Dermis lymphatic vessel endothelial cell (primary cell): ENCODE measurements around the gene WDCP. TPM values are rescaled to one million over a fixed set of nuclear protein-coding genes. Genes with fewer than 3 reads are reported as not detected.

Experiments
- total RNA-seq: library from RNA; depleted of rRNA; stranded (reverse); fragments of >200 nt; gene quantifications from 2 replicates; pipeline ENCODE4 v1.2.1, GENCODE V29; 2014

Gene WDCP, protein sequence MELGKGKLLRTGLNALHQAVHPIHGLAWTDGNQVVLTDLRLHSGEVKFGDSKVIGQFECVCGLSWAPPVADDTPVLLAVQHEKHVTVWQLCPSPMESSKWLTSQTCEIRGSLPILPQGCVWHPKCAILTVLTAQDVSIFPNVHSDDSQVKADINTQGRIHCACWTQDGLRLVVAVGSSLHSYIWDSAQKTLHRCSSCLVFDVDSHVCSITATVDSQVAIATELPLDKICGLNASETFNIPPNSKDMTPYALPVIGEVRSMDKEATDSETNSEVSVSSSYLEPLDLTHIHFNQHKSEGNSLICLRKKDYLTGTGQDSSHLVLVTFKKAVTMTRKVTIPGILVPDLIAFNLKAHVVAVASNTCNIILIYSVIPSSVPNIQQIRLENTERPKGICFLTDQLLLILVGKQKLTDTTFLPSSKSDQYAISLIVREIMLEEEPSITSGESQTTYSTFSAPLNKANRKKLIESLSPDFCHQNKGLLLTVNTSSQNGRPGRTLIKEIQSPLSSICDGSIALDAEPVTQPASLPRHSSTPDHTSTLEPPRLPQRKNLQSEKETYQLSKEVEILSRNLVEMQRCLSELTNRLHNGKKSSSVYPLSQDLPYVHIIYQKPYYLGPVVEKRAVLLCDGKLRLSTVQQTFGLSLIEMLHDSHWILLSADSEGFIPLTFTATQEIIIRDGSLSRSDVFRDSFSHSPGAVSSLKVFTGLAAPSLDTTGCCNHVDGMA
- total RNA-seq = 6.3 and 10.1 TPM in 2 replicates

DNA sequence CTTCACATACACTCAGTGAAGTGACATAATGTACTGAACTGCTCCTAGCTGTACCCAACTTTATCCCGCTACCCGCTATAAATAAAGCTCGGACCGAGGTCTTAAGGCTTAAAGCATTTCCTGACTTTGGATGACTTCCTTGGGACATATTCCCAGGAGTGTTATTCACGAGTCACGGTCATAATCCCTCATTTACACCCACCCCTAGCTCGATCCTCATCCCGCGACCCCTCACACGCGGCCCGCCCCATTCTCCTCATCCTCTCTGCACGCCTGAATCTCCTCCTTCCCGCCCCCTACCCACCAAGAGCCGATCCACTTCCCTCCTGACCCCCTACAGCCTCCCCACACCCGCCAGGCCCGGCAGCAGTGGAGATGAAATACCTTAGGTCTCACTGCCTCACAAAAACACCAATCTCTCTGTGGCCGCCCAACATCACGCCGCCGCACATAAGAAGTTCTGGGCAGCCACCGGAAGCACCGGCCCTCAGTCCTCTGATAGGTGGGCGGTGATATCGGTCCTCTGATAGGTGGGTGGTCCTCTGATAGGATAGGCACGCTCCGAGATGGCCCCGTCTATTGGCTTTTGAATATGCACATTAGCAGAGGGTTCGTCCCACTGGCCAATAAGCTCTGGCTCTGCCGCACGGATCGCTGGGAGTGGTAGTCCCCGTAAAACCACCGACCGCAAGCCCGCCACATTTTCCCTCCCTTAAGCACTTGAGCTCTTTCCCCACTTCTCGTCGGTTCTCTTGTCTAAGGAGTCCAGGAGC, at the start of gene WDCP:
WDCP (minus strand) TSS at position 462 of the 773 bp plus-strand sequence. CDS start 7,897 bp downstream, outside the sequence.

DNA sequence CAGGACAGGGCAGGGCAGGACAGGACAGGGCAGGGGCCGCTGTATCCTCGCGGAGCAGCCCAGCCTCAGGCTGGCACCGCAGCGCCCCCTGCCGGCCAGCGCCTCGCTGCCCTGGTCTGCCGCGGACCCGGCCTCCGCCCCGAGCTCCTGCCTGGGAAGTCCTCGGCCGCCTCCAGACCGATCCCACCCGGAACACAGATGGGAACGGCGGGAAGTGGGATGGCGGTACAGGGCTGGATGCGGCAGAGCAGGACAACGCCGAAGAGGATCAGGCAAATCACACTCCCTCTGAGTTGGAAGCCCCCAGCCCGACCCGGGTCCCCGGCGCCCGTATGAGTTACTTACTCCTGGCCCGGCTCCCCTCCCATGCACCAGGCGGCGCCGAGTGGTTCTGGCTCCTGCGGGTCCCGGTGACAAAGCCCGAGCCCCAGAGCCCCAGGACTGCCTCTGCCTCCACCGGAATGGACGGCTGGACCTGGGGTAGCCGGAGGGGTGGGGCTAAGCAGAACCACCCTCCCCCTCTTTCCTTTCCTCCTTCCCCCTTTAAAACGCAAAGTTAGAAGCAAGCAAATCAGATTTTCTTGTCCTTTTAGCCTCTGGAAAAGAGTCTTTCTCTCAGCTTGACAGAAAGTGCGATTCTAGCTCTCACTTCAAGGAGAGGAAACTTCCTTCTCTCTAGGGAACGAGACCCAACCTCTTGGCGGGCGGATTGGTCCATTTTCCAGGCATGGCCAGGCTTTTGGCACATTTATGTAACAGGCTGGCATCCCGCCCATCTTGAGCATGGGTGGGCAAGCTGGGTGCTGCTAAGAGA, 37.4 kb upstream of the WDCP start, which contains the start of gene TP53I3:
TP53I3 (minus strand) TSS at position 449 of the 814 bp plus-strand sequence. CDS start 508 bp downstream, outside the sequence.

DNA sequence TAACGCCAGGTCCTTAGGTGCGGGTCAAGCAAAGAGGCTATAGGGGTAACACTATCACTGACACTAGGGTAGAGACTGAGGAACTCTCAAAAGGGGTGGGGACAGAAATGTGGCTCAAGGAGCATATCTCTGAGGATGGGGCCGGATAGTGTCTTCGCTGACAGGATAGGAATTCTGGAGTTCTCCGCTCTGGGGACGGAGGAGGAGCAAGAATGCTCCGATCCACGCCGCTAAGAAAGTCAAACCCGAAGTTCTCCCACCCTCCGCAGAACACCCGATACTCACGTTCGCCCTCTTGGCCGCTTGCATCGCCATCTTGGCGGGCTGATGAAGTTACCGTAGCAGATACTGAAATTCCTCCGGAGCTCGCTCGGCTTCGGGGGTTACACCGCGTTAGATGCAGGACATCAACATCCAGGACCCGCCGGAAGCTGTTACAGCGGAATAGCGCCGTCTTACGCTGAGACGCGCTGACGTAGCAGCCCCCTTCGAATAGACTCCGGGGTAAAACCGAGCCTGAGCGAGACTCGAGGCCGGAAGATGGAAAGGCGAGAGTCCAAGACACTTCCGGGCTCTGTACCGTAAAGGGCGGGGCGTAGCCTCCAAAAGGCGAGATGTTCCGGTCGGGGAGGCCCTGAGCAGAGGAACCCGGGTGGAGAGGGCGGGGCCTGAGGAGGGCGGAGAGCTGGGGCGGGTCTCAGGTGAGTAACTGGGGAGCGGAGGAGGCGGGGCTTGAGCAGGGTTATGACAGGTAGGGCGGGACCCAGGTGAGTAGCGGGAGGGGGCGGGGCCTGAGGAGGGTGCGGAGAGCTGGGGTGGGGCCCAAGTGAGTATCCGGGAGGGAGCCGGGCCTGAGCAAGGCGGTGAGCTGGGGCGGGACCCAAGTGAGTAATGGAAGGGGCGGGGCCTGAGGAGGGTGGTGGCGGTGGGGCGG, 29.0 kb upstream of the WDCP start, which contains the start of gene SF3B6:
SF3B6 (minus strand) TSS at position 412 of the 934 bp plus-strand sequence; CDS start at position 315, 97 bp downstream.

DNA sequence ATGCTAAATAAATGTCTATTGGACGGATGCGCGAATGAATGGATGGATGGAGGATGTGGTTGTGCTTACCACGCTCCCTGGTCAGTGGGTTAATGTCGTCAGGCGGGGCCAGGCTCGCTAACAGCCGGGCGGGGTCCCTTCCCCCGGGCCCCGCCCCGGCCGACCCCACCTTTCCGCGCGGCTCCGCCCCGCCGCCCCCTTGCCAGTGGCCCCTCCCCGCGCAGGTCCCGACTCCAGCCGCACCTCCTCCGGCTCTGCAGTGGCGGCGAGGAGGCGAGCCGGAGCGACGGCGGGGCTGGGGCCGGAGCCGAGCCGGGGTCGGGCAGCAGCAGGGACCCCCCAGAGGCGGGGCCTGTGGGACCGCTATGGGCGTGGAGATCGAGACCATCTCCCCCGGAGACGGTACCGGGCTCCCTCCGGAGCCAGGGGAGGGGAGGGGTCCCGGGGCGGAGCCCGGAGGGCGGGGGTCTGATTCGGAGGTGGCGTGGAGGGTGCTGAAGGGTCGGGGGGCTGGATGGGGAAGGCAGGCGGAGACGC, 2.4 kb upstream of the WDCP start, which contains the start of gene FKBP1B:
FKBP1B (plus strand) TSS at position 257 of the 537 bp plus-strand sequence; CDS start at position 366, 109 bp downstream.

DNA sequence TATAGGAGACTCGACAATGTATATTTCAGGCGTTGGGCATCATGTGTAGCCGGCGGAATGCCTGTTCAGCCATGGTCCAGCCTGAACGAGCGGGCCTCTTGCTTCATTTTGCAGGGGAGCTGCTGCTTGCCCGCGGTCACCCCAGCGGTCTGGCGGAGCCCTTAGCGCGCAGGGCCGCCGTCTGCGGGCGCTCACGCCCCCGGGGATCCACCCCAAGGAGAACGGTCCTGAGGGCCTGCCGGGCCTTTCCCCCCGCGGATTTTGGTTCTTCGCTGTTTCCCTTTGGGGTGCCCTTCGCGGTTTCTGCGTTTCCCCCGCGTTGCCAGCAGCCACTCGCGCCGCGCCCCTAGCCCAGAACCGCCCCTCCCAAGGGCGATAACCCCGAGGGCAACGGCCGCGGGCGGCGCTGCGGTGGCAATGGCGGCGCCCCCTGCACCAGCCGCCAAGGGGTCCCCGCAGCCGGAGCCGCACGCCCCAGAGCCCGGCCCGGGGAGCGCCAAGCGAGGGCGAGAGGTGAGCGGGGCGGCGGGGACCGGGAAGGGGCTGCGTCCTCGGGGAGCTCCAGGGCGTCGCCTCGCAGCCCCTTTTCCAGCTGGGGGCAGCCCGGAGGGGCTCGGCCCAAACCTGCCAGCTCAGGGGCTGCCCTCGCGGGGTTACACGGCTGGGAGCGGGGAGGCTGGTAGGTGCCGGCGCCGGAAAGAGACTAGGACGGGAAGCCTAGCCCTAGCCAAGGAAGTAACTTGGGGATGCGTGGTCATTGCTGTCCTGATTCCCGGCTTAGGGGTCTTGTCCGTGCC, 37.3 kb downstream of the WDCP start, which contains the start of gene MFSD2B:
MFSD2B (plus strand) TSS at position 406 of the 797 bp plus-strand sequence; CDS start at position 418, 12 bp downstream.

Other genes with a start within 250 kb of the WDCP start
- gene ATAD2B, start 120.3 kb downstream of the WDCP start, total RNA-seq = 11.1 and 16.7 TPM in 2 replicates
- gene UBXN2A, start 106.9 kb downstream of the WDCP start, total RNA-seq = 10.6 and 11.5 TPM in 2 replicates
- gene MFSD2B, start 37.3 kb downstream of the WDCP start, total RNA-seq = under 0.01 and 0.09 TPM in 2 replicates
- gene FKBP1B, start 2.4 kb upstream of the WDCP start, total RNA-seq = 8.7 and 10.5 TPM in 2 replicates
- gene SF3B6, start 28.9 kb upstream of the WDCP start, total RNA-seq = 115 and 132 TPM in 2 replicates
- 40.9 and 46.1 TPM in 2 replicates for gene TP53I3, start 37.4 kb upstream of the WDCP start, total RNA-seq
- gene PFN4, start 75.9 kb upstream of the WDCP start, total RNA-seq = 0.17 and 0.76 TPM in 2 replicates
- 7.3 and 7.4 TPM in 2 replicates for gene FAM228B, start 76.1 kb upstream of the WDCP start, total RNA-seq
- 0.09 and 0.43 TPM in 2 replicates for gene FAM228A, start 127.7 kb upstream of the WDCP start, total RNA-seq